ENCODE measurements around the gene AGAP3.
A peak's percentile ranks its signal among the peaks of the same experiment; 100 is the strongest.

AGAP3 gene

GRCh38 chr7:151119055-151119415 lies 32.8 kb downstream of the AGAP3 start:
- H3K9me3 ChIP-seq (replicated peaks in 1 of 2; ENCODE audit: control insufficient read depth in 2 of 2, insufficient read depth in 1 of 2, low read depth in 1 of 2, low read length in 2 of 2), result peaks cover 0 to 1% of the 10 kb centered on the region in 2 donors
- H4K8ac ChIP-seq (ENCODE audit: low read depth, low read length), result peak overlapping the region; percentile 65
- no peak for DNase-seq (ENCODE audit: low spot score)
- H3K4me3 ChIP-seq (ENCODE audit: low read length in 2 of 2), result no peak overlapping the region
- no peak overlapping the region for H2AK5ac ChIP-seq (ENCODE audit: low read depth, low read length)
- peaks cover 2 to 14% of the 10 kb centered on the region in 2 donors for H3K4me1 ChIP-seq (ENCODE audit: control insufficient read depth in 2 of 2, insufficient read depth in 1 of 2, low read depth in 1 of 2, low read length in 2 of 2)
- peaks cover 42% of the 10 kb centered on the region for H3K79me1 ChIP-seq (ENCODE audit: low read depth, low read length)
- H3K9ac ChIP-seq (ENCODE audit: low read depth, low read length, poor library complexity), result peak overlapping the region; percentile 70
- H2AFZ ChIP-seq (ENCODE audit: low read length), result no peak overlapping the region
- peaks cover 35 to 47% of the 10 kb centered on the region in 2 donors for H3K36me3 ChIP-seq (replicated peaks in 1 of 2; ENCODE audit: control insufficient read depth in 2 of 2, insufficient read depth in 2 of 2, low read length in 2 of 2)
- H3K27ac ChIP-seq (replicated peaks; ENCODE audit: low read length), result no peak overlapping the region
- H3K27me3 ChIP-seq (ENCODE audit: control insufficient read depth in 3 of 3, insufficient read depth in 3 of 3, low read depth in 1 of 3, low read length in 3 of 3), result peaks cover 0 to 3% (median 0%) of the 10 kb centered on the region in 3 experiments
- no peak overlapping the region for H2BK15ac ChIP-seq (ENCODE audit: low read length)
- peak overlapping the region; percentile 84 for H2BK12ac ChIP-seq (ENCODE audit: low read length)
- no peak overlapping the region for H2BK5ac ChIP-seq (ENCODE audit: low read length)
- no peak overlapping the region for H3K4me2 ChIP-seq (ENCODE audit: insufficient read depth, low read length, poor library complexity, severe bottlenecking)
- peak overlapping the region; percentile 31 for H2BK120ac ChIP-seq (ENCODE audit: low read depth, low read length)
- peak overlapping the region; percentile 85 for H3K23ac ChIP-seq (ENCODE audit: low read depth, low read length, poor library complexity)
- no peak overlapping the region for H3K4ac ChIP-seq (ENCODE audit: low read length)
- no peak overlapping the region for H3K18ac ChIP-seq (ENCODE audit: low read length)
- no CpG with 5 or more reads among the region's 13 CpGs for WGBS, 2 donors (ENCODE audit: extremely low coverage in 2 of 2, insufficient read length in 2 of 2, insufficient replicate concordance in 1 of 2)
- H4K91ac ChIP-seq (ENCODE audit: low read depth, low read length, poor library complexity), result no peak overlapping the region
- peak overlapping the region; percentile 17 for H3K14ac ChIP-seq (ENCODE audit: low read length)

DNA sequence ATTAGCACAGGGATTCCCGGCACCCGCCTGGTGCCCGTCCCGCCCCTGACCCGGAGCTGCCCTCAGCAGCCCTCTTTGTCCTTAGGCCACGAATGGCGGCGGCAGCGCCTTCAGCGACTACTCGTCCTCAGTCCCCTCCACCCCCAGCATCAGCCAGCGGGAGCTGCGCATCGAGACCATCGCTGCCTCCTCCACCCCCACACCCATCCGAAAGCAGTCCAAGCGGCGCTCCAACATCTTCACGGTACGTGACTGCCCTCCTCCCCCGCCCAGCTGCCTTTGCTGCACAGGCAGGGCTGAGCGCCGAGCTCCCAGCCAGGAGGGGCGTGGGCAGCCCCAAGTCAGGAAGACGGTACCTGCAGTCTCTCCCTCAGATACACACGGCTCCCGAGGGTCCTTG lies 33.6 kb downstream of the AGAP3 start:
- WGBS, 2 donors (ENCODE audit: extremely low coverage in 2 of 2, insufficient read length in 2 of 2, insufficient replicate concordance in 1 of 2), result no CpG with 5 or more reads among the region's 27 CpGs

GRCh38 chr7:151120896-151121295 lies 34.6 kb downstream of the AGAP3 start:
- peaks cover 0 to 13% of the 10 kb centered on the region in 2 donors for H3K4me1 ChIP-seq (ENCODE audit: control insufficient read depth in 2 of 2, insufficient read depth in 1 of 2, low read depth in 1 of 2, low read length in 2 of 2)
- H4K8ac ChIP-seq (ENCODE audit: low read depth, low read length), result no peak overlapping the region
- H4K91ac ChIP-seq (ENCODE audit: low read depth, low read length, poor library complexity), result no peak overlapping the region
- H3K9me3 ChIP-seq (replicated peaks in 1 of 2; ENCODE audit: control insufficient read depth in 2 of 2, insufficient read depth in 1 of 2, low read depth in 1 of 2, low read length in 2 of 2), result peaks cover 0 to 1% of the 10 kb centered on the region in 2 donors
- H2AFZ ChIP-seq (ENCODE audit: low read length), result no peak overlapping the region
- peak overlapping the region; percentile 14 for H3K14ac ChIP-seq (ENCODE audit: low read length)
- H3K36me3 ChIP-seq (replicated peaks in 1 of 2; ENCODE audit: control insufficient read depth in 2 of 2, insufficient read depth in 2 of 2, low read length in 2 of 2), result peaks cover 38 to 61% of the 10 kb centered on the region in 2 donors
- H2BK12ac ChIP-seq (ENCODE audit: low read length), result no peak overlapping the region
- H3K4me3 ChIP-seq (ENCODE audit: low read length in 2 of 2), result no peak overlapping the region
- H3K18ac ChIP-seq (ENCODE audit: low read length), result no peak overlapping the region
- peak overlapping the region; percentile 66 for H2BK5ac ChIP-seq (ENCODE audit: low read length)
- peaks cover 0 to 1% (median 0%) of the 10 kb centered on the region in 3 experiments for H3K27me3 ChIP-seq (ENCODE audit: control insufficient read depth in 3 of 3, insufficient read depth in 3 of 3, low read depth in 1 of 3, low read length in 3 of 3)
- no peak overlapping the region for H2BK120ac ChIP-seq (ENCODE audit: low read depth, low read length)
- H3K23ac ChIP-seq (ENCODE audit: low read depth, low read length, poor library complexity), result peak overlapping the region; percentile 31
- WGBS, 2 donors (ENCODE audit: extremely low coverage in 2 of 2, insufficient read length in 2 of 2, insufficient replicate concordance in 1 of 2), result no CpG with 5 or more reads among the region's 22 CpGs
- H3K27ac ChIP-seq (replicated peaks; ENCODE audit: low read length), result no peak overlapping the region
- H3K4ac ChIP-seq (ENCODE audit: low read length), result peak overlapping the region; percentile 23
- H2AK5ac ChIP-seq (ENCODE audit: low read depth, low read length), result no peak overlapping the region
- H3K9ac ChIP-seq (ENCODE audit: low read depth, low read length, poor library complexity), result no peak overlapping the region
- H2BK15ac ChIP-seq (ENCODE audit: low read length), result no peak overlapping the region
- H3K79me1 ChIP-seq (ENCODE audit: low read depth, low read length), result peaks cover 38% of the 10 kb centered on the region
- no peak overlapping the region for H3K4me2 ChIP-seq (ENCODE audit: insufficient read depth, low read length, poor library complexity, severe bottlenecking)
- DNase-seq (ENCODE audit: low spot score), result no peak

More for the DNA sequence above, 33.6 kb downstream of the AGAP3 start:
- Histone ChIP-seq H3K23ac (ENCODE audit: low read depth, low read length, poor library complexity) (no peak overlapping the region), H3K36me3 (replicated peaks in 1 of 2; ENCODE audit: control insufficient read depth in 2 of 2, insufficient read depth in 2 of 2, low read length in 2 of 2) (peaks cover 37 to 56% of the 10 kb centered on the region in 2 donors), H3K4me1 (ENCODE audit: control insufficient read depth in 2 of 2, insufficient read depth in 1 of 2, low read depth in 1 of 2, low read length in 2 of 2) (peaks cover 0 to 12% of the 10 kb centered on the region in 2 donors), H2BK120ac (ENCODE audit: low read depth, low read length) (no peak overlapping the region), H3K9me3 (replicated peaks in 1 of 2; ENCODE audit: control insufficient read depth in 2 of 2, insufficient read depth in 1 of 2, low read depth in 1 of 2, low read length in 2 of 2) (peaks cover 0 to 1% of the 10 kb centered on the region in 2 donors), H2BK5ac (ENCODE audit: low read length) (no peak overlapping the region), H3K9ac (ENCODE audit: low read depth, low read length, poor library complexity) (no peak overlapping the region), H3K27me3 (ENCODE audit: control insufficient read depth in 3 of 3, insufficient read depth in 3 of 3, low read depth in 1 of 3, low read length in 3 of 3) (peaks cover 0 to 3% (median 0%) of the 10 kb centered on the region in 3 experiments), H2AK5ac (ENCODE audit: low read depth, low read length) (no peak overlapping the region), H3K4me3 (ENCODE audit: low read length in 2 of 2) (no peak overlapping the region), H3K14ac (ENCODE audit: low read length) (peak overlapping the region; percentile 38), H2AFZ (ENCODE audit: low read length) (no peak overlapping the region), H2BK12ac (ENCODE audit: low read length) (no peak overlapping the region), H3K4ac (ENCODE audit: low read length) (no peak overlapping the region), H3K79me1 (ENCODE audit: low read depth, low read length) (peaks cover 42% of the 10 kb centered on the region), H3K27ac (replicated peaks; ENCODE audit: low read length) (no peak overlapping the region), H4K8ac (ENCODE audit: low read depth, low read length) (no peak overlapping the region), H2BK15ac (ENCODE audit: low read length) (no peak overlapping the region), H4K91ac (ENCODE audit: low read depth, low read length, poor library complexity) (no peak overlapping the region), H3K18ac (ENCODE audit: low read length) (peak overlapping the region; percentile 38), H3K4me2 (ENCODE audit: insufficient read depth, low read length, poor library complexity, severe bottlenecking) (no peak overlapping the region)
- no peak for DNase-seq (ENCODE audit: low spot score)

GRCh38 chr7:151121380-151122170 lies 35.3 kb downstream of the AGAP3 start:
- H3K18ac ChIP-seq (ENCODE audit: low read length), result no peak overlapping the region
- H3K79me1 ChIP-seq (ENCODE audit: low read depth, low read length), result peaks cover 32% of the 10 kb centered on the region
- no peaks in the 10 kb centered on the region for H3K27me3 ChIP-seq (ENCODE audit: control insufficient read depth in 3 of 3, insufficient read depth in 3 of 3, low read depth in 1 of 3, low read length in 3 of 3)
- H2BK12ac ChIP-seq (ENCODE audit: low read length), result no peak overlapping the region
- no peak overlapping the region for H3K9ac ChIP-seq (ENCODE audit: low read depth, low read length, poor library complexity)
- no peak overlapping the region for H3K4me2 ChIP-seq (ENCODE audit: insufficient read depth, low read length, poor library complexity, severe bottlenecking)
- H3K27ac ChIP-seq (replicated peaks; ENCODE audit: low read length), result no peak overlapping the region
- WGBS, 2 donors (ENCODE audit: extremely low coverage in 2 of 2, insufficient read length in 2 of 2, insufficient replicate concordance in 1 of 2), result no CpG with 5 or more reads among the region's 30 CpGs
- no peak overlapping the region for H3K4me3 ChIP-seq (ENCODE audit: low read length in 2 of 2)
- peak overlapping the region; percentile 64 for H4K91ac ChIP-seq (ENCODE audit: low read depth, low read length, poor library complexity)
- DNase-seq (ENCODE audit: low spot score), result no peak
- peak overlapping the region; percentile 55 for H3K23ac ChIP-seq (ENCODE audit: low read depth, low read length, poor library complexity)
- H3K14ac ChIP-seq (ENCODE audit: low read length), result peak overlapping the region; percentile 21
- no peak overlapping the region for H3K4ac ChIP-seq (ENCODE audit: low read length)
- peaks cover 0 to 12% of the 10 kb centered on the region in 2 donors for H3K4me1 ChIP-seq (ENCODE audit: control insufficient read depth in 2 of 2, insufficient read depth in 1 of 2, low read depth in 1 of 2, low read length in 2 of 2)
- H2AK5ac ChIP-seq (ENCODE audit: low read depth, low read length), result no peak overlapping the region
- peak overlapping the region; percentile 66 for H2BK5ac ChIP-seq (ENCODE audit: low read length)
- peaks cover 38 to 61% of the 10 kb centered on the region in 2 donors for H3K36me3 ChIP-seq (replicated peaks in 1 of 2; ENCODE audit: control insufficient read depth in 2 of 2, insufficient read depth in 2 of 2, low read length in 2 of 2)
- no peak overlapping the region for H2BK15ac ChIP-seq (ENCODE audit: low read length)
- H3K9me3 ChIP-seq (replicated peaks in 1 of 2; ENCODE audit: control insufficient read depth in 2 of 2, insufficient read depth in 1 of 2, low read depth in 1 of 2, low read length in 2 of 2), result peaks cover 0 to 1% of the 10 kb centered on the region in 2 donors
- no peak overlapping the region for H2AFZ ChIP-seq (ENCODE audit: low read length)
- H4K8ac ChIP-seq (ENCODE audit: low read depth, low read length), result no peak overlapping the region
- H2BK120ac ChIP-seq (ENCODE audit: low read depth, low read length), result no peak overlapping the region

Measured in neuronal stem cell (in vitro differentiated cells).